HG03108 (cell line): ENCODE results near the gene SLC1A4.
"Not testable (repeated sequence)": the region's sequence is repeated elsewhere in the genome, so short reads cannot be mapped to it uniquely, and the experiment has no call there.

Experiments
- ATAC-seq: cut with Tn5 transposase; IDR thresholded peaks from one replicate; pipeline ENCODE4 v1.9.1; 2021; ENCODE audit warnings: moderate library complexity; ENCODE audit not compliant: unreplicated experiment

SLC1A4 gene

DNA sequence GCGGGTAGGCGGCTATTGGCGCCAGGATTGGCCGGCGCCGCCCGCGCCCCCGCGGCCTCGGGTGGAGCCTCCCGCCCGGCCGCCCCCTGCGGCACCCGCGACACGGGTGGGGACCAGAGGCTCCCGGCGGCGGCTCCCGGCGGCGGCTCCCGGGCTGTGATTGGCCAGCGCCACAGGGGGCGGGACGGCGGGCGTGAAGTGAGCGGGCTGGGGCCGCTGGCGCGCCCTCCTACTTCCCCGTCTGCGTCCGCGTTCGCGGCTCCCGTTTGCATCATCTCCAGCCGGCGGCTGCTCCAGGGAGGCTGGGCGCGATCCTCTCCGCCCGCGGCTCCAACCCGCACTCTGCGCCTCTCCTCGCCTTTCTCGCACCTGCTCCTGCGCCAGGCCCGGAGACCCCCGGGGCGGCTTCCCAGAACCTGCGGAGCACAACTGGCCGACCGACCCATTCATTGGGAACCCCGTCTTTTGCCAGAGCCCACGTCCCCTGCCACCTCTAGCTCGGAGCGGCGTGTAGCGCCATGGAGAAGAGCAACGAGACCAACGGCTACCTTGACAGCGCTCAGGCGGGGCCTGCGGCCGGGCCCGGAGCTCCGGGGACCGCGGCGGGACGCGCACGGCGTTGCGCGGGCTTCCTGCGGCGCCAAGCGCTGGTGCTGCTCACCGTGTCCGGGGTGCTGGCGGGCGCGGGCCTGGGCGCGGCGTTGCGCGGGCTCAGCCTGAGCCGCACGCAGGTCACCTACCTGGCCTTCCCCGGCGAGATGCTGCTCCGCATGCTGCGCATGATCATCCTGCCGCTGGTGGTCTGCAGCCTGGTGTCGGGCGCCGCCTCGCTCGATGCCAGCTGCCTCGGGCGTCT lies at the start of gene SLC1A4:
Gene SLC1A4, plus strand, starts transcription at position 274 of the 856 bp plus-strand sequence. Its CDS starts 245 bp downstream, at position 519.
- ATAC-seq, result peak; percentile 63

DNA sequence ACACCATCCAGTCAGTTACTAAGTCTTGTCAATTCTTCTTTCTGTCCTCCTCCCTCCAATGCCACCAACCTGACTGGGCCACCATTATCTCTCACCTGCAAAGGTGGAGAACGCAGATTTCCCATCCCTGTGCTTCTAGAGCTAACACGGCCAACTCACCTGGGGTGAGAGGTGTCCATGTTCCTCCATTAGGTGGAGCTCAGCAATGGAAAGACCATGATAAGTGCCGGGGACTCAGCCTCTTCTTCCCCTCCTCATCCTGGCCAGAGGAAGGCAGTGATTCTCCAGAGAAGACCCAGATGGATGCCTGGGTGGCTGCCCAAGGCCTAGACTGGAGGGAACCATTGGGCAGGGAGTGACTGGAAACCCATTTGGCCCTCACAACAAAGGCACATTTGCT lies 48.1 kb upstream of the SLC1A4 start:
- no peak for ATAC-seq

- no peak for ATAC-seq
Measured at GRCh38 chr2:64941801-64942200, 47.4 kb upstream of the SLC1A4 start.

DNA sequence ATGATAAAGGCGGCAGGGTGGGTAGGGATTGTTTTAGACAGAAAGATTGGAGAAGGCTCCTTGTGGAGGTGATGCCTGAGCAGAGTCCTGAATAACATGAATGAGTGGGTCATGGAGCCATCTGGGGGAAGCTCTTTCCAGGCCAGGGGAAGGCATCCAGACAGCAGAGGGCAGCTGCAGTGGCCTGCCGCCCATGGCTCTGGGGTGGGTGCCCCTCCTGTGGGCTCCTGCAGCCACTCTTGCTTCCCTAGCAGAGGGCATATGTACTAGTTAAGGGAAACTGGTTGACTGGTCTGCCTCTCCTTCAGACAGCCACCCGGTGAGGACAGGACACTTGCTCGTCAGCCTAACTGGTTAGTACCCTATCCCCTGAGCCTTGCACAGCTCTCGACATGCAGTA lies 46.5 kb upstream of the SLC1A4 start:
- no peak for ATAC-seq

GRCh38 chr2:64943387-64944150 lies 45.6 kb upstream of the SLC1A4 start:
- no peak for ATAC-seq

- no peak for ATAC-seq
Measured at GRCh38 chr2:64944484-64944883, 44.7 kb upstream of the SLC1A4 start.

- peak; percentile 94 for ATAC-seq
Measured at GRCh38 chr2:64945973-64946768, 43.0 kb upstream of the SLC1A4 start.

GRCh38 chr2:64946769-64947247 lies 42.4 kb upstream of the SLC1A4 start:
- no peak for ATAC-seq

DNA sequence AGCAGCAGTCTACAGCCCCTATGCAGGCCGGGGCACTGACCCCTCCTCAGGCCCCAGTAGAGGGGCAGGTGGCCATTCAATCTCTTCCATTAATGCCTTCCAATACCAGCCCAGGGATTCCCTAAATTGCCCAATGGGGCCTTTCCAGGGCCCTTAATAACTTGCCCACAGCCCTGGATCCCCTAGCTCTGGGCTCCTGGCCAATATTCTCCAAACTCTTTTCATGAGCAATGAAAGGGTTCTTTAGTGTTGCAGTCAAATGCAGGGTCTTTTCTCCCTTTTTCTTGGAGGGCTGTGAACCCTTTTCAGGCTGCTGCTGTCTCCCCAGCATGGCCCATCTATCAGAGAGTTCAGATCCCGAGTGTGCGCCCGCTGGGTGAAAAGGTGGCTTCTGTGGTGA lies 41.3 kb upstream of the SLC1A4 start:
- no peak for ATAC-seq

- no peak for ATAC-seq
Measured at GRCh38 chr2:64950226-64951160, 38.7 kb upstream of the SLC1A4 start.

GRCh38 chr2:64951306-64951953 lies 37.8 kb upstream of the SLC1A4 start:
- no peak for ATAC-seq

- no peak for ATAC-seq
Measured at GRCh38 chr2:64952096-64952495, 37.1 kb upstream of the SLC1A4 start.

- no peak for ATAC-seq
Measured at GRCh38 chr2:64952511-64953482, 36.4 kb upstream of the SLC1A4 start.

GRCh38 chr2:64955467-64955866 lies 33.7 kb upstream of the SLC1A4 start:
- ATAC-seq, result no peak

DNA sequence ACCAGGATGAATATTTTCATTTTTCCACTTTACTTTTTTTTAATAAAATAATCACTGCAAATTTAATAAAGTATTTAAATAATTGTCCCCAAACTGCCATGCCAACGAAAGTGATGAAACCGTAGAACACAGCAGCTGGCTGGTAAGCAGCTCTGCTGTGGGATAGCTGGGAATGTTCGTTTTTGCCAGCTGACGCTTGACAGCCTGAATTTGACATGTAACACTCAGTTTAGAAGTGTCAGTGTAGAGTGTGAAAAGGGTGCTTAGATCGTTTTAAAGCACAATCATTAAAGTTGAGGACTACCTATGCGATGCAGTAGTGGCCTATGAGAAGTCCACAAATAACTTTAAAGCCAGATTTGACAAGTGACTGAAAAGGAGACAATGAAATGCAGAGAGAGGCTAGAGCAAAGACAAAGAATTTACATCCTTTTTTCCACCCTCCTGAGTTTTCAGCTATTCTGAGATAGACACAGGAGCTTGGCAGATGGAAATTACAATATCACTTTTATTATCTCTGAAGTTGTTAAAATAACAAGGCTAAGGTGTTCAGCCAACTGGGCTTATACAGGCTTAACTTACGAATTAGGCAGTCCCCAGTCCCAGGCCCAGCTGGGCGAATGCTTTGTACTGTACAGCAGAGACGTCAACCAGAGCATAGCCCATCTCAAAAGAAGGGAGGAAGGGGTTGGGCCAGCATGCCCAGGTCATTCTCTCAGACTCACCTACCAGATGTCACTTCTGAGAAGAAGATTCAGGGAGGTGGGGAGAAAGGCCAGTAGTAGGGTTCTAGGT lies 31.9 kb upstream of the SLC1A4 start:
- no peak for ATAC-seq

GRCh38 chr2:64958556-64958955 lies 30.6 kb upstream of the SLC1A4 start:
- ATAC-seq, result no peak

DNA sequence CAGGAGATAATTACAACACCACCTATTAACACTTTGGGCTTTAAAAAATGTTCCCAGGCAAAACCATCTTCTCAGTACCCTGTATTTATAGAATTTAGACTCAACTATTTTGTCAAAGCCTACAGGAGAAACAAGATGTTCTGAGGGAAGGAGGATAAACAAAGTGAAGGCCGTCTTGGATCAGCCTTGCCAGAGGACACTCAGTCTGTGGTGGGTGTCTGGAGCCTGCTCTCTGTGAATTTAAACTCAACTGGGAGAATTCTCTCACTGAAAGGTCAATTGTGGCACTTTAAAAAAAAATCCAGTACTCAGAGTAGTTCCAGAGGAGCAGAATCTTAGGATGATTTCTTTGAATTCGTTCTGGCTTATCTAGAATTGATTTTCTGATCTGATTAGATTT lies 28.4 kb upstream of the SLC1A4 start:
- no peak for ATAC-seq

DNA sequence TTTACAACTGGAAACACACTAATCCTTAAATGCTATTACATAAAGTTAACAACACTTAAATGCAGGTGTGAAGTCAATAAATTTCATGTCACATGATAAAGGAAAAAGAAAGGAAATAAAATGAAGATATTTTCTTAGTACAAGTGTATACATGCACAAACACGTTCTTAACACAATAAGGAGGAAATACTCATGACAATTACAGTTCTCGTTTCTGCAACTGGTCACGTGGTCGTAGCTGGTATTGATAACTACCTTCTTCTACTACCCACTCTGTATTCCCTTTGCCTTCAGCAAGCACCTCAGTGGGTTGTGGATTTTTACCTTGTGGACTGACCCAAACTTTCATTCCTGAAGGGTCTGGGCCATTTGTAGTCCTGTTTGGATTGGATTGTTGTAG lies 26.1 kb upstream of the SLC1A4 start:
- ATAC-seq, result not testable (repeated sequence)
